Inflammatory macrophage treated with lipopolysaccharide for 1 hour (primary cell): ENCODE measurements around the gene LIPM.
A peak's percentile ranks its signal among the peaks of the same experiment; 100 is the strongest.

Experiments
- DNase-seq, 2 donors: peaks; one replicate each; pipeline ENCODE4 v3.0.0-alpha.2; 2020 to 2022

LIPM gene

GRCh38 chr10:88840881-88841280 is 38.4 kb downstream of the LIPM start:
- DNase-seq = peak; percentile 50 to 52

- no peak for DNase-seq
These were observed 39.0 kb downstream of the LIPM start for GRCh38 chr10:88841316-88842111.

GRCh38 chr10:88843171-88843570 is 40.6 kb downstream of the LIPM start:
- no peak for DNase-seq

- DNase-seq = peak; percentile 79 to 85
These were observed 46.0 kb downstream of the LIPM start for GRCh38 chr10:88848499-88848898.

- DNase-seq = no peak
These were observed 46.7 kb downstream of the LIPM start for GRCh38 chr10:88849234-88849633.

- DNase-seq = no peak
These were observed 48.2 kb downstream of the LIPM start for GRCh38 chr10:88850712-88851111.

GRCh38 chr10:88851706-88852105 is 49.2 kb downstream of the LIPM start, which contains the start of gene ANKRD22:
TSS of gene ANKRD22 (minus strand) at chr10:88851844. CDS start at chr10:88851607, 237 bp downstream.
- peak; percentile 76 to 80 for DNase-seq

- no peak for DNase-seq
These were observed 49.8 kb downstream of the LIPM start for GRCh38 chr10:88852327-88852726.

- peak; percentile 91 to 98 for DNase-seq
These were observed 50.8 kb downstream of the LIPM start for GRCh38 chr10:88853155-88853881.

- DNase-seq = peak in 1 of 2 donors; percentile 31
These were observed 52.2 kb downstream of the LIPM start for GRCh38 chr10:88854684-88855083.

- peak in 1 of 2 donors; percentile 49 for DNase-seq
These were observed 55.3 kb downstream of the LIPM start for GRCh38 chr10:88857831-88858230.

GRCh38 chr10:88858491-88858890 is 56.0 kb downstream of the LIPM start:
- peak; percentile 64 to 84 for DNase-seq

GRCh38 chr10:88861036-88861435 is 58.5 kb downstream of the LIPM start:
- DNase-seq = peak in 1 of 2 donors; percentile 44

GRCh38 chr10:88865281-88865876 is 62.8 kb downstream of the LIPM start:
- peak; percentile 55 to 78 for DNase-seq

GRCh38 chr10:88866454-88866853 is 63.9 kb downstream of the LIPM start:
- DNase-seq = no peak

- DNase-seq = no peak
These were observed 67.6 kb downstream of the LIPM start for GRCh38 chr10:88870089-88870488.
